Karpas-422 (cell line): Measurements from ENCODE around the gene CNGA2. TPM values are rescaled to one million over a fixed set of nuclear protein-coding genes. Genes with fewer than 3 reads are reported as not detected.

Source experiments
- DNase-seq: peaks from one replicate; pipeline ENCODE4 v3.0.0-alpha.2; 2015
- H2AFZ ChIP-seq: fragments of 200-600 bp; sonication (generic); 2 replicates; pipeline ENCODE4 v1.6.1; 2014; ENCODE audit warnings: antibody characterized with exemption, low read length, mixed read lengths
- H3K27ac ChIP-seq: fragments of 200-600 bp; sonication (generic); 2 replicates; pipeline ENCODE4 v1.5.1; 2014; ENCODE audit warnings: mild to moderate bottlenecking, low read length, moderate library complexity
- H3K27me3 ChIP-seq: fragments of 200-600 bp; sonication (generic); 2 replicates; pipeline ENCODE4 v1.6.1; 2014; ENCODE audit warnings: low read length, mixed read lengths
- H3K36me3 ChIP-seq: fragments of 200-600 bp; sonication (generic); 2 replicates; pipeline ENCODE4 v1.6.1; 2014; ENCODE audit warnings: low read length, mixed read lengths; ENCODE audit not compliant: insufficient read depth
- H3K4me1 ChIP-seq: fragments of 200-600 bp; sonication (generic); 2 replicates; pipeline ENCODE4 v1.6.1; 2014; ENCODE audit warnings: mild to moderate bottlenecking, low read length, mixed read lengths
- H3K4me2 ChIP-seq: fragments of 200-600 bp; sonication (generic); 2 replicates; pipeline ENCODE4 v1.6.1; 2014; ENCODE audit warnings: low read length, low read depth, mild to moderate bottlenecking; ENCODE audit not compliant: poor library complexity, severe bottlenecking
- H3K4me3 ChIP-seq: fragments of 200-600 bp; sonication (generic); 2 replicates; pipeline ENCODE4 v1.5.1; 2014; ENCODE audit warnings: mild to moderate bottlenecking, antibody characterized with exemption, low read length, mixed read lengths
- H3K79me2 ChIP-seq: fragments of 200-600 bp; sonication (generic); 2 replicates; pipeline ENCODE4 v1.6.1; 2014; ENCODE audit warnings: mild to moderate bottlenecking, low read length, mixed read lengths
- H3K9ac ChIP-seq: fragments of 200-600 bp; sonication (generic); 2 replicates; pipeline ENCODE4 v1.6.0; 2014; ENCODE audit warnings: low read length
- H3K9me2 ChIP-seq: fragments of 200-600 bp; sonication (generic), shearing (Covaris generic); replicated peaks from 2 replicates; pipeline ENCODE4 v1.6.0; 2014; ENCODE audit warnings: mild to moderate bottlenecking, low read length, moderate library complexity; ENCODE audit not compliant: insufficient read depth
- H3K9me3 ChIP-seq: fragments of 300-700, 200-600 bp; sonication (generic); 2 replicates; pipeline ENCODE4 v1.6.1; 2014; ENCODE audit warnings: low read length, mixed read lengths
- H4K20me1 ChIP-seq: fragments of 200-600 bp; sonication (generic); 2 replicates; pipeline ENCODE4 v1.6.1; 2014; ENCODE audit warnings: mild to moderate bottlenecking, antibody characterized with exemption, low read length, low read depth; ENCODE audit not compliant: insufficient read depth
- total RNA-seq: library from RNA; depleted of rRNA; stranded (reverse); fragments of >200 nt; shearing (Covaris generic); gene quantifications from 2 replicates; pipeline ENCODE4 v1.2.3, GENCODE V29; 2014; ENCODE audit warnings: low replicate concordance; rRNA removed

Gene CNGA2
- total RNA-seq, 1 experiment from 2014 or later, result not detected

DNA sequence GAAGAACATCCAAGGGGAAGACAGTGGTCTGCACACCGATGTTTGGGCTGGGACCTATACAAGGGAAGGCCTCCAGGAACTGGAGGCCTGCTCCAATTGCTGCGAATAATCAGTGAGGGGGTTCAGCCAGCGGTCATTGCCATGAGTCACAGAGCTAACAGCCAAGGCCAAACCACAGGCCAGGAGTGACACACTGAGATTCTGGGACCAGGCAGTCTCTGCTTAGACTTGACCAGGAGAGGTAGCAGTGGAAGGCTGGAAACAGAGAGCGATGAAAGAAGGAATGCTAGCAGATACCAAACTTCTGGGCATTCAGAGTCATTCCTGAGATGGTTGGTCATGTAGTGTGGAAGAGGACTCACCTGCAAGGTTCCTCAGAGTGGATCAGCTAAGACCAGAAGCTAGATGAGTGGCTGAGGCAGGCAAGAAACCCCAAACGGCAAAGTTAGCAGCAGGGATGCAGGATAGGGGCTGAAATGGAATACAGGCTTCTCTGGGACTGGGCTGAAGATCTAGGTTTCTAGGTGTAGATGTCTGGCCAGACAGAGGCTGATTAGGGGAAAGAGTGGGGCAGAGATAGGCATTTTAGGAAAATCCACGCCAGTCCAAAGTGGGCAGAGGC lies 54.7 kb downstream of the CNGA2 start:
- no peak overlapping the region for H3K4me2 ChIP-seq
- H3K4me3 ChIP-seq, result no peak overlapping the region

GRCh38 chrX:151790481-151791160 lies 56.1 kb downstream of the CNGA2 start:
- no peak overlapping the region for H3K4me2 ChIP-seq
- no peak for DNase-seq

More for the DNA sequence above, 54.7 kb downstream of the CNGA2 start:
- H4K20me1 ChIP-seq, result no peaks in the 10 kb centered on the region
- H3K9ac ChIP-seq, result no peak overlapping the region
- H3K79me2 ChIP-seq, result no peaks in the 10 kb centered on the region
- no peaks in the 10 kb centered on the region for H3K4me1 ChIP-seq
- no peak overlapping the region for H2AFZ ChIP-seq
- no peaks in the 10 kb centered on the region for H3K9me2 ChIP-seq
- H3K36me3 ChIP-seq, result no peaks in the 10 kb centered on the region
- H3K9me3 ChIP-seq, result no peaks in the 10 kb centered on the region
- no peaks in the 10 kb centered on the region for H3K27me3 ChIP-seq
- no peak for DNase-seq
- H3K27ac ChIP-seq, result no peak overlapping the region

DNA sequence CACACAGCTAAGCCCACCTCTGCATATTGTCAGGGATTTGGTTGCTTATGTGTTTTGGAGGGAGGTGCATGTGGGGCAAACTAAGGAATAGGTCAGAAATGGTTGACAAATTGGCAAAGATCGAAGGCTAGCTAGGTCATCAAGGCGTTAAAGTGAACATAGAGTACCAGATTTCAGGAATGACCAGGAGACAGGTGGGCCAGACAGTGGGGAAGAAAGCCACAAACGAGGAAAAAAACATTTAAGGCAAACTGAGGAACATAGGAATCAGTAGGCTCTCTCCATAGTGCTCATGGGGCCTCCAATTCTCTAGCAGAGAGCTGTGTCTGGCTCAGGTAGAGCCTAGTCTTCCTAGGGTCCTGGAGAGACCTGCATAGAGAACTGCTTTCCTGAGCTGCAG lies 57.4 kb downstream of the CNGA2 start:
- H4K20me1 ChIP-seq, result no peaks in the 10 kb centered on the region
- no peaks in the 10 kb centered on the region for H3K9me2 ChIP-seq
- H3K79me2 ChIP-seq, result no peaks in the 10 kb centered on the region
- no peak overlapping the region for H3K4me3 ChIP-seq
- no peak overlapping the region for H3K27ac ChIP-seq
- no peaks in the 10 kb centered on the region for H3K27me3 ChIP-seq
- H3K9me3 ChIP-seq, result no peaks in the 10 kb centered on the region
- H3K9ac ChIP-seq, result no peak overlapping the region
- no peaks in the 10 kb centered on the region for H3K4me1 ChIP-seq
- no peak overlapping the region for H2AFZ ChIP-seq
- H3K36me3 ChIP-seq, result no peaks in the 10 kb centered on the region
- no peak overlapping the region for H3K4me2 ChIP-seq
- no peak for DNase-seq

More at GRCh38 chrX:151790481-151791160, 56.1 kb downstream of the CNGA2 start:
- Histone ChIP-seq H3K4me3 (no peak overlapping the region), H2AFZ (no peak overlapping the region), H3K9me3 (no peaks in the 10 kb centered on the region), H3K36me3 (no peaks in the 10 kb centered on the region), H3K27ac (no peak overlapping the region), H3K9me2 (no peaks in the 10 kb centered on the region), H3K27me3 (no peaks in the 10 kb centered on the region), H3K4me1 (no peaks in the 10 kb centered on the region), H3K9ac (no peak overlapping the region), H3K79me2 (no peaks in the 10 kb centered on the region), H4K20me1 (no peaks in the 10 kb centered on the region)

DNA sequence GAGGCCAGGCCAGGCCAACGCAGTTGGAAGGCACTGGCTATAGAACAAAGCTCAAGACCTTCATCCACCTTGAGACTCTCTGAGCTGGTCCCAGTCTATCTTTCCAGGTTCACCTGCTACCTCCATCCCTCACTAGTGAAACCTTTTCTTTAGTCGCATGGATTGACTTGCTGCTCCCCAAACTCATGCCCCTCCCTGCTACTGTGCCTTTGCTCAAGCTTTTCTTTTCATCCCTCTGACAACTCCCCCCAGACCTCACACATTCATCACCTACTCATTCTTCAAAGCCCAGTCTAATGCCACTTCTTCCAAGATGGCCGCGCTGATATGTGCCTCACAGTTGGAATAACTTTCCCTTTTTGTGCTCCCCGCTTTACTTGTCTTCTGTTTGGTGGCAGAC lies 58.0 kb downstream of the CNGA2 start:
- Histone ChIP-seq H3K4me3 (no peak overlapping the region), H3K4me2 (no peak overlapping the region), H3K9me3 (no peaks in the 10 kb centered on the region), H3K27ac (no peak overlapping the region), H2AFZ (no peak overlapping the region), H3K27me3 (no peaks in the 10 kb centered on the region), H3K36me3 (no peaks in the 10 kb centered on the region), H4K20me1 (no peaks in the 10 kb centered on the region), H3K79me2 (no peaks in the 10 kb centered on the region), H3K9ac (no peak overlapping the region), H3K4me1 (no peaks in the 10 kb centered on the region), H3K9me2 (no peaks in the 10 kb centered on the region)
- DNase-seq, result no peak

DNA sequence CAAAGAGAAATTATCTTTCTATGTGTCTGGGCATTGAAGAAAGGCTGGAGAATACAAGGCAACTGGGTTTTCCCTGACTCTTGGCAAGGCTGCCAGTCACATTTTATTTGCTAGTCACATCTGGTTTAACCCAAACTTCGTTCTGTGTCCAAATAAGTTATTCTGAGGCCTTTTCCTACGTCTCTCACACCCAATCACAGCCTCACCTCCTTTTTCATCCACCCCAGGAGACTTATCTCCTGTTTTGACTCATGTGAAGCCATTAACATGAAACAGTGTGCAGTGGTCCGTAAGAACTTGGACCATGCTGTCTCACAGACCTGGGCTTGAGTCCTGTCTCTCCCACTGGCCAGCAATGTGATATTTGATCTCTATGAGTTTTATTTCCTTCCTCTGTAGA lies 59.3 kb downstream of the CNGA2 start:
- no peaks in the 10 kb centered on the region for H3K27me3 ChIP-seq

More for the DNA sequence above, 59.3 kb downstream of the CNGA2 start:
- H3K4me3 ChIP-seq, result no peak overlapping the region
- no peaks in the 10 kb centered on the region for H3K4me1 ChIP-seq
- H2AFZ ChIP-seq, result no peak overlapping the region
- H3K9me2 ChIP-seq, result no peaks in the 10 kb centered on the region
- no peak for DNase-seq
- H3K9me3 ChIP-seq, result no peaks in the 10 kb centered on the region
- no peak overlapping the region for H3K4me2 ChIP-seq
- H3K36me3 ChIP-seq, result no peaks in the 10 kb centered on the region
- H3K9ac ChIP-seq, result no peak overlapping the region
- no peaks in the 10 kb centered on the region for H3K79me2 ChIP-seq
- no peaks in the 10 kb centered on the region for H4K20me1 ChIP-seq
- H3K27ac ChIP-seq, result no peak overlapping the region

Other genes with a start within 250 kb of the CNGA2 start
- gene PASD1, start 171.1 kb upstream of the CNGA2 start, total RNA-seq, result not detected in 2 replicates
- gene PRRG3, start 39.3 kb upstream of the CNGA2 start, total RNA-seq, result not detected in 2 replicates
- not detected in 2 replicates for gene FATE1, start 18.7 kb upstream of the CNGA2 start, total RNA-seq
- not detected in 2 replicates for gene MAGEA4, start 178.1 kb downstream of the CNGA2 start, total RNA-seq
- not detected in 2 replicates for gene GABRE, start 239.9 kb downstream of the CNGA2 start, total RNA-seq